Psoas muscle (tissue), 8 donors: ENCODE results near the gene ASTL. TPM values are rescaled to one million over a fixed set of nuclear protein-coding genes. Genes with fewer than 3 reads are reported as not detected.

ENCODE experiments used
- ATAC-seq, 4 donors: fragments of 200-7000 bp; cut with Tn5 transposase; one replicate each; pipeline ENCODE4 v1.9.1; 2020; ENCODE audit warnings: moderate library complexity in 3 of 4, mild to moderate bottlenecking in 2 of 4
- DNase-seq, 2 donors: peaks; one replicate each; pipeline ENCODE4 v3.0.0-alpha.2; 2020
- H3K27ac ChIP-seq: fragments of 200-600 bp; one replicate; pipeline ENCODE4 v1.8.0; 2022
- H3K27me3 ChIP-seq, 3 donors: fragments of 200-600 bp in 1 of 3; one replicate each; pipeline versions ENCODE4 v1.6.1 to v1.8.0; 2013 to 2022; ENCODE audit warnings: low read length in 2 of 3, mild to moderate bottlenecking in 2 of 3, moderate library complexity in 1 of 3; ENCODE audit not compliant: insufficient read depth in 3 of 3
- H3K36me3 ChIP-seq, 2 donors: fragments of 200-600 bp in 1 of 2; one replicate each; pipeline versions ENCODE4 v1.6.1 to v1.8.0; 2013 to 2022; ENCODE audit warnings: low read depth in 1 of 2, mild to moderate bottlenecking in 1 of 2, moderate library complexity in 1 of 2; ENCODE audit not compliant: insufficient read depth in 1 of 2
- H3K4me1 ChIP-seq: fragments of 200-600 bp; one replicate; pipeline ENCODE4 v1.8.0; 2022
- H3K4me3 ChIP-seq: fragments of 200-600 bp; one replicate; pipeline ENCODE4 v1.8.0; 2022; ENCODE audit warnings: mild to moderate bottlenecking
- H3K9me3 ChIP-seq: fragments of 200-600 bp; one replicate; pipeline ENCODE4 v1.8.0; 2022
- WGBS, 3 donors: extraction: QIAGEN DNeasy Blood & Tissue Kit; methylation state at CpG; one replicate each; pipeline versions ENCODE4 v1.1.6 to v1.1.7; 2013; 5-methylcytosine and 5-hydroxymethylcytosine counted together
- intact Hi-C, 2 donors: fragments of 100-400 bp; cut with DNase I; formaldehyde crosslinking; loops; one replicate each; pipeline versions ENCODE4 v1.11.0 to v1.14.2; 2022
- polyA plus RNA-seq, 3 donors: library from polyadenylated mRNA; stranded (reverse); fragments of 200-250 nt; gene quantifications; one replicate each; pipeline ENCODE4 v1.2.3, GENCODE V29; 2013
- total RNA-seq, 4 donors: library from RNA; stranded (reverse); fragmentation: NEBNext Ultra II Directional in 2 of 4; extraction: Animal tissue kit (Norgen Biotek cat#: 25700) in 2 of 4; gene quantifications; one replicate each; pipeline versions ENCODE4 v1.2.1 to v1.2.4, GENCODE V29; 2021 to 2023
- TF ChIP-seq, protein P1 (sequence below): fragments of 200-600 bp; IDR thresholded peaks from one replicate; pipeline ENCODE4 v1.8.0; 2022; ENCODE audit warnings: antibody characterized with exemption
- donor health status: healthy with polysubstance abuse.
- donor health status: DM: no; HTN: no; CAD: no; lungs with moderate emphysema.
- donor health status: Bipolar disorder and iron deficiency.
- donor health status: healthy.
- donor health status: DM: yes; HTN: yes; CAD: no.
- donor health status: DM: no; HTN: no; CAD: no.
- donor health status: DM: no; HTN: no; CAD: no.
- donor health status: DM: yes; HTN: yes; CAD: no.

Gene ASTL
- total and polyA plus RNA-seq, 7 donors, result 0.03 TPM; not detected in 6

DNA sequence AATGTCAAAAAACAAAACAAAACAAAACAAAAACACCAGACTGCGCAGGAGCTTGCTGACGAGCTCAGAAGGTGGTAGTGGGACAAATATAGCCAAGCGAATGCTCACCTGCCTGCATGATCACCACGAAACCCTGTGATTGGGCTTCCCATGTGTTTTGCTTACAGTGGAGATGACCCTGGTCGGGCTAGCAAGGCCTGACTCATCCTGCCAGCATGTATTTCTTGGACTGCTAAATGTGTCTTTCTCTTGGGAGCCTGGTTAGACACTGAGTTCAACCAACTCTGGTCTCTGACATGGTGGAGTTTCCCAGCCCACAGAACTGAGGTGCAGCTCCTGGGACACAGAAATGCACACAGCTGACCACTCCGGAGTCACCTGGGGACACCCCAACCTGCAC lies 37.6 kb upstream of the ASTL start:
- TF ChIP-seq, protein P1, sequence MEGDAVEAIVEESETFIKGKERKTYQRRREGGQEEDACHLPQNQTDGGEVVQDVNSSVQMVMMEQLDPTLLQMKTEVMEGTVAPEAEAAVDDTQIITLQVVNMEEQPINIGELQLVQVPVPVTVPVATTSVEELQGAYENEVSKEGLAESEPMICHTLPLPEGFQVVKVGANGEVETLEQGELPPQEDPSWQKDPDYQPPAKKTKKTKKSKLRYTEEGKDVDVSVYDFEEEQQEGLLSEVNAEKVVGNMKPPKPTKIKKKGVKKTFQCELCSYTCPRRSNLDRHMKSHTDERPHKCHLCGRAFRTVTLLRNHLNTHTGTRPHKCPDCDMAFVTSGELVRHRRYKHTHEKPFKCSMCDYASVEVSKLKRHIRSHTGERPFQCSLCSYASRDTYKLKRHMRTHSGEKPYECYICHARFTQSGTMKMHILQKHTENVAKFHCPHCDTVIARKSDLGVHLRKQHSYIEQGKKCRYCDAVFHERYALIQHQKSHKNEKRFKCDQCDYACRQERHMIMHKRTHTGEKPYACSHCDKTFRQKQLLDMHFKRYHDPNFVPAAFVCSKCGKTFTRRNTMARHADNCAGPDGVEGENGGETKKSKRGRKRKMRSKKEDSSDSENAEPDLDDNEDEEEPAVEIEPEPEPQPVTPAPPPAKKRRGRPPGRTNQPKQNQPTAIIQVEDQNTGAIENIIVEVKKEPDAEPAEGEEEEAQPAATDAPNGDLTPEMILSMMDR, result no peak
- H3K36me3 ChIP-seq, result peaks cover 0 to 5% of the 10 kb centered on the region in 2 donors
- no peaks in the 10 kb centered on the region for H3K9me3 ChIP-seq
- peak overlapping the region; percentile 61 for H3K27ac ChIP-seq
- H3K4me3 ChIP-seq, result no peak overlapping the region
- WGBS, 3 donors, result 53 to 68% (median 64%) methylated on average over 6 of the region's 6 CpGs
- no peaks in the 10 kb centered on the region for H3K27me3 ChIP-seq
- ATAC-seq (peak; percentile 53 to 74 (median 65)), DNase-seq (no peak)
- intact Hi-C loops, result loop anchor here in 1 of 2 donors (10.0 kb wide), 1 partner anchor 151 kb away; no protein-coding TSS in a partner anchor
- H3K4me1 ChIP-seq, result peaks cover 26% of the 10 kb centered on the region

DNA sequence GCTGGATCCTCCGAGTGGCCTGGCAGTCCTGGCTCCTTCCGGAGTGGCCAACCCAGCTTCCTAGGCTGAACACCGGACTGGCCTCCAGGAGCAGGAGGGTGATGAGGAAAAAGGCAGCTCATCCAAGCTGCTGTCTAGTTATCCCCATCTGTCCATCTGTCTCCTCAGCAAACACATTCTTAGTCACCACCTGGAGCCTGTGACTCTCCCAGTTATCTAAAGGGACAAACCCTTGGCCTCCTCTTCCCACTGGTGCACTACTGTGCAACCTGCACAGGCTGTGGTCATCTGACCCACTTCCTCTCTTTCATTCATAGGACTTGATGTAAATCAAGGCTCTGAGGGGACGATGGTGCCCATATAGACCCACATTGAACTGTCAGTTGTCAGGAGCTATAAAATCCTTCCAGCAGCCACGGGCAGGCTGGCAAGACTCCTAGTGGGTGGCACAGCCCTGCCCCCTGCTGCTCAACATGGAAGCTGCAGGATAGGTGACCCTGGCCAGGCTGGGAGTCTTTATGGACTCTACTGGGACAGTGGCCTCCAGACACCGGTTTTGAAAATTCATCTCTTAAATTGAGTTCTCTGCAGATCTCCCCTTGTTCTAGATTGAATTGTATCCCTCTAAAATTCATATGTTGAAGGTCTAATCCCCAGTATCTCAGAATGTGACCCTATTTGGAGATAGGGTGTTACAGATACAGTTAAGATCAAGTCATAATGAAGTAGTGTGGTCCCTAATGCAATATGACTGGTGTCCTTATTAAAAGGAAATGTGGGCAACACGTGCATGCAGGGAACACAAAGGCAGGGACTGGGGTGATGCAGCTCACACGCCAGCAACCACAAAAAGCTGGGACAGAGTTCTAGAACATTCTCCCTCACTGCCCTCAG lies 36.2 kb upstream of the ASTL start:
- TF ChIP-seq, protein P1, result peak; percentile 93
- WGBS, 3 donors, result 39 to 45% (median 41%) methylated on average over 8 of the region's 8 CpGs
- peak; percentile 82 to 90 (median 86) for ATAC-seq
- intact Hi-C loops, result loop anchor here (5.0 to 10.0 kb wide), 2 partner anchors 37 to 150 kb away; partner anchors contain the start of gene ASTL (in 2 of the 2)
- Histone ChIP-seq H3K36me3 (peaks cover 0 to under 1% of the 10 kb centered on the region in 2 donors), H3K27me3 (no peaks in the 10 kb centered on the region), H3K9me3 (no peaks in the 10 kb centered on the region), H3K27ac (peak overlapping the region; percentile 26), H3K4me1 (peaks cover 22% of the 10 kb centered on the region), H3K4me3 (no peak overlapping the region)
- DNase-seq, result peak; percentile 64 to 87

DNA sequence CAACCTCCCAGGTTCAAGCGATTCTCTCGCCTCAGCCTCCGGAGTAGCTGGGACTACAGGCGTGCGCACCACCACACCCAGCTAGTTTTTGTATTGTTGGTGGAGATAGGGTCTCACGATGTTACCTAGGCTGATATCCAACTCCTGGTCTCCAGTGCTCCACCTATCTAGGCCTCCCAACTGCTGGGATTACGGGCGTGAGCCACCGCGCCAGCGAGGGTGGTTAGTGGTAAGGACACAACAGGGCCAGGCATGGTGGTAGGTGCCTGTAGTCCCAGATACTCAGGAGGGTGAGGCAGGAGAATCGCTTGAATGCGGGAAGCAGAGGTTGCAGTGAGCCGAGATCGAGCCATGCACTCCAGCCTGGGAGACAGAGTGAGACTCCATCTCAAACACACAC lies 33.5 kb upstream of the ASTL start:
- no peaks in the 10 kb centered on the region for H3K36me3 ChIP-seq
- no peak overlapping the region for H3K27ac ChIP-seq
- DNase-seq, result no peak
- H3K9me3 ChIP-seq, result no peaks in the 10 kb centered on the region
- no peak for ATAC-seq
- intact Hi-C loops, result loop anchor here (5.0 to 10.0 kb wide), 2 partner anchors 35 to 147 kb away; partner anchors contain the start of gene ASTL (in 2 of the 2)
- no peaks in the 10 kb centered on the region for H3K27me3 ChIP-seq
- WGBS, 3 donors, result 91 to 93% (median 92%) methylated on average over 15 of the region's 15 CpGs
- TF ChIP-seq, protein P1, result no peak
- no peak overlapping the region for H3K4me3 ChIP-seq
- H3K4me1 ChIP-seq, result peaks cover 21% of the 10 kb centered on the region

DNA sequence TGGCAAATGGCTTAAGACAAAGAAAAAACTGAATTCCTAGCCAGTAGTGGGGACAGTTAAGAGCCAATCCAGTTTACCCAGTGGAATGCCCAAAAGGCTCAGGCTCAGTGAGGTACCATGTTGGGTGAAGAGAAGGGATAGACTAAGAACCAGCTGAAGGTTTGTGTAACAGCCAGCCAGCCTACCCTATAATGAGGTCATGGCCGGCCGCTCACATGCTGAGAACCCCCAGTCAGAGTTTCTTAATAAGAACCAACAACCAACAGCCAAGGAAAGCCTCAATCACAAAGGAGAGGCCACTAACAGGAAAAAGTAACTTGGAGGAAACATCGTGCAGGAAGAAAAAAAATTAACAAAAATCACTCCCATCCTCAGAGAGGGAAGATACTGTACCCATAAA lies 32.3 kb upstream of the ASTL start:
- TF ChIP-seq, protein P1, result no peak
- no peaks in the 10 kb centered on the region for H3K36me3 ChIP-seq
- H3K9me3 ChIP-seq, result no peaks in the 10 kb centered on the region
- ATAC-seq (no peak), DNase-seq (no peak)
- H3K27ac ChIP-seq, result no peak overlapping the region
- 85 to 96% (median 91%) methylated on average over 3 of the region's 3 CpGs for WGBS, 3 donors
- intact Hi-C loops, result loop anchor here (5.0 to 10.0 kb wide), 2 partner anchors 33 to 146 kb away; partner anchors contain the start of gene ASTL (in 2 of the 2)
- H3K4me1 ChIP-seq, result peaks cover 9% of the 10 kb centered on the region
- no peaks in the 10 kb centered on the region for H3K27me3 ChIP-seq
- no peak overlapping the region for H3K4me3 ChIP-seq
